GM20000 (cell line): ENCODE results near the gene LYRM4.

Experiments
- DNase-seq: peaks from one replicate; pipeline ENCODE4 v3.0.0; 2012; ENCODE audit warnings: low spot score
- CTCF ChIP-seq: IDR thresholded peaks from 2 replicates; pipeline ENCODE4 v1.5.1; 2012; ENCODE audit warnings: mild to moderate bottlenecking, control low read depth; ENCODE audit errors: extremely low read depth, missing control alignments

The LYRM4 gene

DNA sequence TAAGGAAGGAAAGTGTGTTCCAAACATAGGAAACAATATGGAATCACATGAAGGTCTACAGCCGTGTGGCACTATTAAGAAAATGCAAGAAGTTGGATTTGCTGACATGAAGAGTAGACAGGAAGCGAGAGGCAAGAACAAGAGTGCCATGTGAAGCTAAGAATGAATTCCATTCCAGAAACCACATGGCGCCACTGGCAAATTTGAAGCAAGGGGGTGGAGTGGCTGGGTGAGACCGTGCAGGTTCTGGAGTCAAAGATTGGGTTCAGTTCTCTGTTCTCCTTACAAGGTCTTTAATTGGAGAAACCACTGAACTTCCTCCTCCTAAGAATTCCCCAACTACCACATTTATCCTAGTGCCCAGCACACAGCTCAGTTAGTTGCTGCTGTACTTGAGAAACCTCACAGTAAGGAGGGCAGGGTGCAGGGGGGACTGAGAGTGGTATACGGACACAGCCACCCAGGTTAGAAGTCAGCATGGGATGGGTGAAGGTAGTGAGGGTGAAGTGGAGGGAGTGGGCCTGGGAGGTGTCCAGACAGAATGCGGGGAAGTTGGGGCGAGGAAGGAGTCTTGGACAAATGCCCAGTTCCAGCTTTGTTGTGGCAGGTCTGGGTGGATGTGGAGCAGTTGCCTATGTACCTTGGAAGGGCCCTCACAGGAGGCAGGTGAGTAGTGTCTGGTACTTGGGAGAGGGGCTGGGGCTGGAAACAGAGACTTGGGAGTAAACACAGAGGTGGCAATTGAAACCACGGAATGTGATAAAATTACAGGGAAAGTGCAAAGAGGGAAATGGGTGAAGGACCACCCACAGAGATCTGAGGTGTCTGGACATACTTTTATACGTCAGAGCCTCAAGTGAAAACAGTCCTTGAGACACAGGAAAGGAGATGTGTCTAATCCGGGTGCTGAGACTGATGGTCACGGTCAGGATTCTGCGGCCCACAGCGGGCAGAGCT is 14.3 kb downstream of the LYRM4 start:
- no peak for TF ChIP-seq CTCF
- DNase-seq, result no peak

DNA sequence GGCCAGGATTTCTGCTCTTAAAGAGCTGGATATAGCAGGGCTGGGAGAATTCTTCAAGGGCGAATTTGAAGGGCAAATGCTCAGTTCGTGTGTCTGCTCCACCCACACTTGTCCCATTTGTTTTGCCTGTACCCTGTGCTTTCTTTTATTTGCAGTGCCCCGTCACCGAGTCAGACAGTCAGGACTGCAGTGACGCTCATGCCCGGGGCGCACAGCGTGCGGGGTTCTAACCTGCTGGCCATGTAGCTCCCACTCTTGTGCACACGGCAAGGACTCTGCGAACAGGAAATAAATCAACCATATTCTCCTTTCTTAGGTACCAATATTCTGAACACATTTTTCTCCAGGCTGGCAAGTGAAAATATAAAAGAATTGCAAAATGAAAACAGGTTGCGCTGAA is 17.7 kb downstream of the LYRM4 start:
- no peak for DNase-seq
- TF ChIP-seq CTCF, result no peak

DNA sequence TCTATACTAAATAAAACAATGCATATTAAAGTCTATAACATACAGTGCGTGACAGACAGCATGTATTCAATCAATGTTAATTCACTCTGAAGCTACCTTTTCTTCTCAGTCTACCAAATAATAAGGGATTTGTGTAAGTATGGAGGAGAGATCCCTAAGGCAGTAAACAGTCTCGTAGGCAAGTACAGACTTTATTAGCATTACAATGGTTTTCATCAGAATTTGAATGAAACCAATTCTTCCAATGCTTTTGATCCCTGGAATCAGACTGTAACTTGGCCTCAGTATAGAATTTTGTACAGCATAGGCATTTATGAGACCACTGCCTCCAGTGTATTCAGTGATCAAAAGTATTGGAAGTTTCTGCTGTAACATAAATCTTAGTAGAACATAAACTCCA is 19.5 kb downstream of the LYRM4 start:
- TF ChIP-seq CTCF, result no peak
- DNase-seq, result no peak

- DNase-seq, result no peak
- TF ChIP-seq CTCF, result no peak
Observed at GRCh38 chr6:5238336-5238735, 22.4 kb downstream of the LYRM4 start.

GRCh38 chr6:5237805-5238204 is 22.9 kb downstream of the LYRM4 start:
- DNase-seq, result no peak
- no peak for TF ChIP-seq CTCF

DNA sequence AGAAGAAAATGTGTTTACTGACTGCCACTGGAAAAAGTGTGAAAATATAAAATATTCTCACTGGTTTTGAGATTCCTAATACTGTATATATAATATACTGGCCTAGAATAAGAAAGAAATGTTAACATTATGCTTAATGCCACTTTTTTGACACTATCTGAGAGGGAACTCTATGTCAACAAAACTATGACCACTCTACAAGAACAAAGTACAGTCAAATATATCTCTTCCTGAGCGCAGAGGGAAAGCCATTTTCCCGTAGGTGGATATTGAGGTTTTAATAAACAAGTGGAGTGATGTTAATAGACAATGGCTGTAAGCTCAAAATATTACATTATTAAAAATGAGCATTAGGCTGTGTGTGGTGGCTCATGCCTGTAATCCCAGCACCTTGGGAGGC is 24.9 kb downstream of the LYRM4 start:
- DNase-seq, result no peak
- no peak for TF ChIP-seq CTCF

DNA sequence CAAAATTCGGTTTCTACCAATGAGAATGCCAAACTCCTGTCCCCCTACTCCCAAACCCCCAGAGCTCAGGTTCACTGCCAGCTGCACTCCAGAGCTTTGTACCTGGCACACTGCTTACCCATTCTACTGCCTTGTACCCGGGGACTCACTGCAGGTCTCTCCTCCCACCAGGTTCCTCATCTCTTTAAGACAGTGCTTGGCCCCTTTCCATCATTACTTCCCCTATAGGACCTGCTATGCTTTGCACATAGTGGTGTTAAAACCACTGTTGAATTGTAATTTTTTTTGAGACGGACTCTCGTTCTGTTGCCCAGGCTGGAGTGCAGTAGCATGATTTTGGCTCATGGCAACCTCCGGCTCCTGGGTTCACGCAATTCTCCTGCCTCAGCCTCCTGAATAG is 25.9 kb downstream of the LYRM4 start:
- no peak for DNase-seq
- no peak for TF ChIP-seq CTCF
